GM12873 (cell line): ENCODE measurements around the gene ZNRF2.

Experiments
- CTCF ChIP-seq: IDR thresholded peaks from 2 replicates; pipeline ENCODE4 v1.5.1; 2012; ENCODE audit warnings: low read depth, mild to moderate bottlenecking, moderate library complexity, low read length, control low read depth; ENCODE audit not compliant: insufficient read depth; ENCODE audit errors: missing control alignments

Gene ZNRF2

GRCh38 chr7:30253796-30254165, 30.6 kb upstream of the ZNRF2 start:
- TF ChIP-seq CTCF: no peak

- no peak for TF ChIP-seq CTCF
Measured at GRCh38 chr7:30254248-30254647, 30.1 kb upstream of the ZNRF2 start.

GRCh38 chr7:30254717-30255063, 29.7 kb upstream of the ZNRF2 start:
- no peak for TF ChIP-seq CTCF

GRCh38 chr7:30255064-30255769, 29.2 kb upstream of the ZNRF2 start:
- no peak for TF ChIP-seq CTCF

GRCh38 chr7:30256349-30256858, 28.0 kb upstream of the ZNRF2 start:
- no peak for TF ChIP-seq CTCF

DNA sequence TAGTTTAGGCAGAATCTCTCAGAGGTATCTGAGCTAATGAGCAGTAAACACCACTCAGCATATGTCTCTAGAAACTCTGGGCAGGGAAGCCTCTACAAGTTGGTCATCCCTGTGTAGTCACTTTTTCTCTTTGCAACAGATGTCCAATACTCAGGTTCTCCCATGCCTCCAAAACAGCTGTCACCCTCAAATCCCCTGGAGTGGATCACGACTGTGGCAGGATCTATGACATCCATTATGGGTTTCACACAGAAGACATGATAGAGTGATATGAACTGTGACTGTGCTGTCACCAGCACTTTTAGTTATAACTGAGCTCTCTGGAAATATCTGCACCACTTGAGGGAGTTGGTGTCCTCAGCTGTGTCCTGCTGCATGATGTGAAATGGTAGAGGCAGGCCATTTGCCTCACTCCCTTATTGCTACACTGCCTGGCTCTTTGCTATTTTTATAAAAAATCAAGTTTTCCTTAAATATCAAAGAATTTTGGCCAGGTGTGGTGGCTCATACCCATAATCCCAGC, 24.1 kb upstream of the ZNRF2 start:
- no peak for TF ChIP-seq CTCF

- TF ChIP-seq CTCF: no peak
Measured at GRCh38 chr7:30263090-30263710, 21.2 kb upstream of the ZNRF2 start.
